ENCODE results near the gene PRSS57.

PRSS57 gene

GRCh38 chr19:686589-687297 is 8.5 kb downstream of the PRSS57 start:
- TF ChIP-seq, protein P1, sequence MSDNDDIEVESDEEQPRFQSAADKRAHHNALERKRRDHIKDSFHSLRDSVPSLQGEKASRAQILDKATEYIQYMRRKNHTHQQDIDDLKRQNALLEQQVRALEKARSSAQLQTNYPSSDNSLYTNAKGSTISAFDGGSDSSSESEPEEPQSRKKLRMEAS (IDR thresholded peaks at IDR 0.05), result no peak
- TF ChIP-seq TCF12 (IDR thresholded peaks at IDR 0.05; ENCODE audit: low read depth) (no peak), ZBTB7A (IDR thresholded peaks at IDR 0.05; ENCODE audit: low read depth) (no peak), CEBPB (IDR thresholded peaks at IDR 0.05) (no peak), EGR1 (IDR thresholded peaks at IDR 0.05) (no peak), EP300 (IDR thresholded peaks at IDR 0.05; ENCODE audit: borderline replicate concordance) (no peak), REST (IDR thresholded peaks at IDR 0.05; ENCODE audit: low read depth) (no peak), FOXM1 (IDR thresholded peaks at IDR 0.05; ENCODE audit: borderline replicate concordance, low read depth) (no peak), CREB1 (IDR thresholded peaks at IDR 0.05; ENCODE audit: low read depth) (no peak), TEAD4 (IDR thresholded peaks at IDR 0.05) (no peak), NFIC (IDR thresholded peaks at IDR 0.05) (no peak), YY1 (IDR thresholded peaks at IDR 0.05; ENCODE audit: low read depth) (no peak), USF1 (IDR thresholded peaks at IDR 0.05) (no peak), TAF1 (IDR thresholded peaks at IDR 0.05; ENCODE audit: low read depth) (no peak), RAD21 (IDR thresholded peaks at IDR 0.05; ENCODE audit: low read depth) (no peak)

DNA sequence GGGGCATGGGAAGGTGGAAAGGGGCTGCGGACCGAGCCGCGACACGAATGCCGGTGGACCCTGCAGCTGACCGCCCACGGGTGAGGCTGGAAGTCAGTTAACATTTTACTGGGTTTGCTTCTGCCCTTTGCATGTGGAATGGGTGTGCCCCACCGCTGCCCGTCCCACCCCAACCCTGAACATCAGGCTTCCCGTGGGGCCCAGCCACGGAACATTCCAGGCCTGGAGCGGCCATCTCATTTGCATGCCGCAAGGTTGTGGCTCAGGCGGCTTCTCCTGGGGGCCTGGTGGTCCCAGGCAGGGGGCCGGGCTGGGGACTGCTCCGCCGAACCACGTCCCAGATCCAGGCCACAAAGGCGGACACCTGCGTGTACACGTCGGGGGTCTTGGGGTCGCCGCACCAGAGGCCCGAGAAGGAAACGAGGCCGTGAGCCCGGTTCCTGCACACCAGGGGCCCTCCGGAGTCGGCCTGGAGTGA is 9.8 kb downstream of the PRSS57 start:
- TF ChIP-seq RAD21 (IDR thresholded peaks at IDR 0.05; ENCODE audit: low read depth) (no peak), EP300 (IDR thresholded peaks at IDR 0.05; ENCODE audit: borderline replicate concordance) (no peak), CEBPB (IDR thresholded peaks at IDR 0.05) (no peak), FOXM1 (IDR thresholded peaks at IDR 0.05; ENCODE audit: borderline replicate concordance, low read depth) (no peak), REST (IDR thresholded peaks at IDR 0.05; ENCODE audit: low read depth) (no peak), NFIC (IDR thresholded peaks at IDR 0.05) (no peak), EGR1 (IDR thresholded peaks at IDR 0.05) (no peak), CREB1 (IDR thresholded peaks at IDR 0.05; ENCODE audit: low read depth) (no peak), USF1 (IDR thresholded peaks at IDR 0.05) (no peak), YY1 (IDR thresholded peaks at IDR 0.05; ENCODE audit: low read depth) (no peak), TAF1 (IDR thresholded peaks at IDR 0.05; ENCODE audit: low read depth) (no peak), ZBTB7A (IDR thresholded peaks at IDR 0.05; ENCODE audit: low read depth) (no peak)
- TF ChIP-seq, protein P1 (IDR thresholded peaks at IDR 0.05), result no peak

DNA sequence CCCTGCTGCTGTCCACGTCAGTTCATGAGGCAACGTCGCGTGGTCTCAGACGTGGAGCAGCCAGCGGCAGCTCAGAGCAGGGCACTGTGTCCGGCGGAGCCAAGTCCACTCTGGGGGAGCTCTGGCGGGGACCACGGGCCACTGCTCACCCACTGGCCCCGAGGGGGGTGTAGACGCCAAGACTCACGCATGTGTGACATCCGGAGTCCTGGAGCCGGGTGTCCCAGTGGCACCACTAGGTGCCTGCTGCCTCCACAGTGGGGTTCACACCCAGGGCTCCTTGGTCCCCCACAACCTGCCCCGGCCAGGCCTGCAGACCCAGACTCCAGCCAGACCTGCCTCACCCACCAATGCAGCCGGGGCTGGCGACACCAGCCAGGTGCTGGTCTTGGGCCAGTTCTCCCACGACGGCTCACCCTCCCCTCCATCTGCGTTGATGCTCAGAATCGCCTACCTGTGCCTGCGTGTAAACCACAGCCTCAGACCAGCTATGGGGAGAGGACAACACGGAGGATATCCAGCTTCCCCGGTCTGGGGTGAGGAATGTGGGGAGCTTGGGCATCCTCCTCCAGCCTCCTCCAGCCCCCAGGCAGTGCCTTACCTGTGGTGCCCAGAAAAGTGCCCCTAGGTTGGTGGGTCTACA is 12.5 kb downstream of the PRSS57 start:
- TF ChIP-seq RAD21 (IDR thresholded peaks at IDR 0.05; ENCODE audit: low read depth) (no peak), TAF1 (IDR thresholded peaks at IDR 0.05; ENCODE audit: low read depth) (no peak), TCF12 (IDR thresholded peaks at IDR 0.05; ENCODE audit: low read depth) (no peak), ZBTB7A (IDR thresholded peaks at IDR 0.05; ENCODE audit: low read depth) (no peak), EP300 (IDR thresholded peaks at IDR 0.05; ENCODE audit: borderline replicate concordance) (no peak), CREB1 (IDR thresholded peaks at IDR 0.05; ENCODE audit: low read depth) (no peak), NFIC (IDR thresholded peaks at IDR 0.05) (no peak), USF1 (IDR thresholded peaks at IDR 0.05) (no peak), TEAD4 (IDR thresholded peaks at IDR 0.05) (no peak), EGR1 (IDR thresholded peaks at IDR 0.05) (no peak), REST (IDR thresholded peaks at IDR 0.05; ENCODE audit: low read depth) (no peak)
- TF ChIP-seq, protein P1 (IDR thresholded peaks at IDR 0.05), result no peak

Measured in Ishikawa (cell line).